ENCODE measurements around the gene ARHGEF18.
A peak's percentile ranks its signal among the peaks of the same experiment; 100 is the strongest.

DNA sequence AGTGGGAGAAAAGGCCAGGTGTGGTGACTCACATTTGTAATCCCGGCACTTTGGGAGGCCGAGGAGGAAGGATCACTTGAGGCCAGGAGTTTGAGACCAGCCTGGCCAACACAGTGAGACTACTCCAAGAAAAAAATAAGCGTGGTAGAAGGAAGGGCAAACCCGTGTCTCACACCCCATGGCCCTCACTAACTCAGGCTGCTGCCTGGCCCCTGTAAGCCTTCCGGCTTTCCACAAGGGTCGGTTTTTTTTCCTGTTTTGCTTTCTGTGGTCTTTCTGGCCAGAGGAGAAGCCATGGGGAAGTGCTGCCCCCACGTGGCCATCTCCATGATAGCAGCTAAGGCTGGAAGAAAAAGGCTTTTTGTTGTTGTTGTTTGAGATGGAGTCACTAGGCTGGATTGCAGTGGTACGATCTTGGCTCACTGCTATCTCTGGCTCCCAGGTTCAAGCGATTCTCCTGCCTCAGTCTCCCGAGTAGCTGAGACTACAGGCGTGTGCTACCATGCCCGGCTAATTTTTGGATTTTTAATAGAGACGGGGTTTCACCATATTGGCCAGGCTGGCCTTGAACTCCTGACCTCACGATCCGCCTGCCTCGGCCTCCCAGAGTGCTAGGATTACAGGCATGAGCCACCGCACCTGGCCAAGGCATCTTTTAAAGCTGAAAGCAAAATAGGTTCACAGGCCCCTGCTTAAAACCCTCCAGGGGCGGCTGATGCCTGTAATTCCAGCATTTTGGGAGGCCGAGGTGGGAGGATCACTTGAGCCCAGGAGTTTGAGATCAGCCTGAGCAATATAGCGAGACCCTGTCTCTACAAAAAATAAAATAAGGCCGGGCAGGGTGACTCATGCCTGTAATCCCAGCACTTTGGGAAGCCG is 7.5 kb upstream of the ARHGEF18 start:
- TF ChIP-seq CTCF (conservative IDR thresholded peaks at IDR 0.05; ENCODE audit: low read depth in 2 of 2) (peak; percentile 97 to 98), REST (IDR thresholded peaks at IDR 0.05; ENCODE audit: unreplicated experiment) (no peak), ZNF331 (CRISPR knock-in tag; IDR thresholded peaks at IDR 0.05; ENCODE audit: low read depth) (no peak), EZH2 (IDR thresholded peaks at IDR 0.05; ENCODE audit: low read depth, unreplicated experiment) (no peak), ETS1 (IDR thresholded peaks at IDR 0.05) (no peak), ZNF114 (CRISPR knock-in tag; IDR thresholded peaks at IDR 0.05) (no peak), POLR2AphosphoS5 (IDR thresholded peaks at IDR 0.05; ENCODE audit: low read depth) (no peak)
